GM18502 (cell line): ENCODE data around the gene JAKMIP1.
"Not testable (repeated sequence)": the region's sequence is repeated elsewhere in the genome, so short reads cannot be mapped to it uniquely, and the experiment has no call there.

Source experiments
- ATAC-seq: cut with Tn5 transposase; IDR thresholded peaks from one replicate; pipeline ENCODE4 v1.9.1; 2021; ENCODE audit warnings: mild to moderate bottlenecking; ENCODE audit not compliant: unreplicated experiment, poor library complexity

JAKMIP1 gene

GRCh38 chr4:6024313-6024960 lies 175.9 kb downstream of the JAKMIP1 start:
- ATAC-seq: no peak

DNA sequence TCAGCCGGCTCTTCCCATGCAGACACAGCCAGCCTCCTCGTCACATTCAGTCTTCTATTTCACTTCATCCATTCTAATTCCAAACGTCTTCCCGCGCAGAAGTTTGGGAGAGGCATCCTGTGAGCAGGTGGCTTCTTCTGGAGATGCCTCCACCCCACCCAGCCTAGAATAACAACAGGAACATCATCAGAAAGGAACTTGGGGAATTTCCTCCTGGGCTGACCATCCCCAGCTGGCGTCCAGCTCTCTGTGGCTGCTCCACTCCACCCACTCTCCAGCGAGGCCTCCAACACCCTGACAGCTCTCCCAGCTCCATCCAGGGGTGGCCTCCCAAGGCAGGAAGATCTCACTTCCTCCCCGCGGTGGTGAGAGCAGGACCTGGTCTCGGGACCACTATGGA lies 176.6 kb downstream of the JAKMIP1 start:
- ATAC-seq: no peak

- ATAC-seq: no peak
Observed at GRCh38 chr4:6022607-6023288, 177.6 kb downstream of the JAKMIP1 start.

- no peak for ATAC-seq
Observed at GRCh38 chr4:6021831-6022606, 178.3 kb downstream of the JAKMIP1 start.

GRCh38 chr4:6020613-6021012 lies 179.7 kb downstream of the JAKMIP1 start:
- no peak for ATAC-seq

- ATAC-seq: no peak
Observed at GRCh38 chr4:6019316-6020263, 180.8 kb downstream of the JAKMIP1 start.

DNA sequence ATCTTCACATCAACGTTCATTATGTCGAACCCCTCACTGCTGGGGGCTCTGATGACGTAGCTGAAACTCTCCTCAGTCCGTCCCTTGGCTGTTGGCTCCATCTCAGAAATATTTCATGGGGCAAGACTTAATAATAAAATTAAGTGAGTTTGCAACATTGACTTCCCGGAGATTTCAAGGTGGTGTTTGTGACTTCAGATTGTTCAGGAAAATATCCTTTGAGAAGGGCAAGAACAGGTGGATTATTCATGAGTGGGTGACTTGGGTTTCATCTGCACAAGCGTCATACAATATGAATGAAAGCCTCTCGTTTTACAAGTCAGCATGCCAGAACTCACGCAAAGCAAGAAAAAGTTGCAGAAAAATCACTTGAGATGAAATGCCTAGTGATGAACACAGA lies 182.0 kb downstream of the JAKMIP1 start, which contains the start of gene C4orf50:
Gene C4orf50, minus strand, starts transcription at position 101 of the 400 bp plus-strand sequence.
- no peak for ATAC-seq

DNA sequence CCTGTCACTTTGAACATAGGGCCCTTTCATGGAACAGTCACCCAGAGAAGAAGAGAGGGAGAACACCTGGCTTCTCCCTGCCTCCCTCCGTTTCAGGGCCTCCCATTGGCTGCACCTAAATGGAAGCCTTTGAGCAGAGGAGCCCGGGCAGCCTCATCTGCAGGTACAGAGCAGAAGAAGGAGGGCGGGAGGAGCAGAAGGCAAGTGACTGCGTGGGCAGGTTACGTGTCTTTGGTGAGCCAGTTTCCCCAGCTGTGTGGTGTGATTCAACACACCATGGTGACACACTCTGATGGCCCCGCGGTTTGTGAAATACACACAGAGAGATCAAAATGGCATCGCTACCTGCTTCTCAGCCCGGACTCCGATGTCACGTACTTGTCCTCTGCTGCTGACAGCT lies 182.5 kb downstream of the JAKMIP1 start:
- no peak for ATAC-seq

GRCh38 chr4:6017030-6017429 lies 183.3 kb downstream of the JAKMIP1 start:
- ATAC-seq: no peak

DNA sequence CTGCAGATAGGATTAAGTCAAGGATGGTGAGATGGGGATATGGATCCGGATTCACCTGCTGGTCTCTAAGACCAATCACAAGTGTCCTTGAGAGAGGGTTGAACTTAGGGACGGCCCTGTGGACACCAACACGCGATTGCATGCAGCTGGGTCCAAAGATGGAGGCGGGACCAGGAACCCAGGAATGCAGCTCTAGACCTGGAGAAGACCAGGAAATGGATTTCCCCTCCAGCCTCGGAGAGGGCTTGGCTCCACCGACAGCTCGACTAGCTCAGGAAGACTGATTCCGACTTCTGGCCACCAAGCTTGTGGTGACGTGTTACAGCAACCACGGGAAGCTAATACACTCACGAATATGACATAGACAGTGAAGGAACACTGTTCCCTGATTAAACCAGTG lies 186.8 kb downstream of the JAKMIP1 start:
- no peak for ATAC-seq

GRCh38 chr4:6012200-6012599 lies 188.1 kb downstream of the JAKMIP1 start:
- ATAC-seq: no peak

GRCh38 chr4:6011686-6012085 lies 188.7 kb downstream of the JAKMIP1 start:
- no peak for ATAC-seq

DNA sequence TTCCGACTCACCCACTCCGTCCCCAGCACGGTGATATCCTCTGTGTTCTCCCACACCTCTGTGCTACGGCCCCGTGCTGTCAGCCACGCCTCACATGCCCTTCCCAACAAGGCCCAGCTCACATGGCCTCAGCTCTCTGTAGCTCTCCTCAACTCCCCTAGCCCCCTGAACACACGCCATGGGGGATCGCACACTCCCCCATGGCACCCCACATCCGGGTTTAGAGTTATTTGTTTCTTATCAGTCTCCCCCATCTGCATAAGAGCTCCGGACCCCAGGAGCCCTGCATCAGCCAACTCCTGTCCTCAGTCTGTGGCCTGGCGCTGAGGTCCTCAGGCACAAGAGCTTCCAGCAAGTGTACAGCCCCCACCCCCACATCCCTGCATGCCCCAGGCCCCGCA lies 189.1 kb downstream of the JAKMIP1 start:
- ATAC-seq: no peak

GRCh38 chr4:6010789-6011188 lies 189.6 kb downstream of the JAKMIP1 start:
- no peak for ATAC-seq

DNA sequence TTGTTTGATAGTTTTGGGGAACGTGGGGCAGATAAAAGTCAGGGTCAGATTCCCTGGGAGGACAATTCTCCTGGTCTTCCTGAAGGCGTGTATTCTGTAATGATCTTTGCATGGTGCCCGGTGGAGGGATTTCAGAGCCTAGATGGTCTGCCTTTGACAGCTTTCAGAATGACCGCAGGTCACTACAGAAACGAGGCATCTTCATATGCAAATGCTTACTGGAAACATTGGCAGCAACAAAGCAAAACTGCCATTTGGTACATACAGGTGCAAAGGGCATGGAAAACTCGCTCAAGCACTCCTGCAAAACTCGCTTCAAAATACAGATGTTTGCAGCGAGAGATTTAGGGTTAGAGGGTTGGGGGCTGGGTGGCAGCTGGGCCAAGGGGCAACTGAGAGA lies 190.9 kb downstream of the JAKMIP1 start:
- no peak for ATAC-seq

- no peak for ATAC-seq
Observed at GRCh38 chr4:6008766-6009385, 191.5 kb downstream of the JAKMIP1 start.

GRCh38 chr4:6008092-6008551 lies 192.2 kb downstream of the JAKMIP1 start:
- ATAC-seq: no peak

DNA sequence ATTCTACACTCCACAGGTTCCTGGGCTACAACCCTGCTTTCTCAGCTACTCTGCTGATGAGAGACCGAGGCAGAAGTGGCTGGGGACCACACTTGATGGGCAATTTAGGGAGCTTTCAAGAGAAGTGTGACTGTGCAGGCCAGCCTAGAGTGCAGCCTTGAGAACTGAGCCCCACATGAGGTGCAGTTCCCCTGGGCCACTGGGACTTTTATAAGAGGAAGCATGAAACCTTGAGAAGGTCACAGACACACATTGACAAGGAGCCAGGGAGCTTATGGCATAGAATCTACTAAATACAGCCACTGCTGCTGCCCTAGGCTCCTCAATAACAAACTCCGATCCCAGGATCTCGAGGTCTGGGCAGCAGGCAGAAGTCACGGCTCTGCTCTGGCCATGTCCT lies 195.2 kb downstream of the JAKMIP1 start:
- no peak for ATAC-seq

DNA sequence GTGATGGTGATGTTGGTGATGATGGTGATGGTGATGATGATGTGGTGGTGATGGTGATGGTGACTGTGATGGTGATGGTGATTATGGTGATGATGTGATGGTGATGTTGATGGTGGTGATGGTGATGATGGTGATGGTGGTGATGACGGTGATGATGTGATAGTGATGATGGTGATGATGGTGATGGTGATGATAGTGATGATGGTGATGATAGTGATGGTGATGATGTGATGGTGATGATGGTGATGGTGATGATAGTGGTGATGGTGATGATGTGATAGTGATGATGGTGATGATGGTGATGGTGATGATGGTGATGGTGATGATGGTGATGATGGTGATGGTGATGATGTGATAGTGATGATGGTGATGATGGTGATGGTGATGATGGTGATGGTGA lies 196.9 kb downstream of the JAKMIP1 start:
- not testable (repeated sequence) for ATAC-seq

GRCh38 chr4:6002926-6003325 lies 197.4 kb downstream of the JAKMIP1 start:
- ATAC-seq: no peak
